Measurements from ENCODE around the gene ADAT1.

DNA sequence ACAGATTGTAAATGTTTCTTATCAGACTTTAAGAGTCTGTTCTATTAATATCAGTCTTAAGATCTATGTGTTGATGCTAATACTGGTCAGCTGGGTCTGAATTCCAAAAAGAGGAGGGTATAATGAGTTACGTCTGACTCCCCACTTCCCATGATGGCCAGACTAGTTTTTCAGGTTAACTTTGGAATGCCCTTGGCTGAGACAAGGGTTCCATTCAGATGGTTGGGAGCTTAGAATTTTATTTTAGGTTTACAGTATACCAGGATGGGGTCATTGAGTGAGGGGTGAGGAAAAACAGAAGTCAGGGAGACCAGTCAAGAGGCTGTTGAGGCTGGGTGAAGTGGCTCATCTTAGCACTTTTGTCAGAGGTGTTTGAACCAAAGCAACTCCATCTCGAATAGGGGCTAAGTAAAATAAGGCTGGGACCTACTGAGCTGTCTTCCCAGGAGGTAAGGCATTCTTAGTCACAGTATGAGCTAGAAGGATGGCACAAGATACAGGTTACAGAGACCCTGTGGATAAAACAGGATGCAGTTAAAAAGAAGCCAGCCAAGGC is 64.2 kb downstream of the ADAT1 start:
- TF ChIP-seq, protein P1, sequence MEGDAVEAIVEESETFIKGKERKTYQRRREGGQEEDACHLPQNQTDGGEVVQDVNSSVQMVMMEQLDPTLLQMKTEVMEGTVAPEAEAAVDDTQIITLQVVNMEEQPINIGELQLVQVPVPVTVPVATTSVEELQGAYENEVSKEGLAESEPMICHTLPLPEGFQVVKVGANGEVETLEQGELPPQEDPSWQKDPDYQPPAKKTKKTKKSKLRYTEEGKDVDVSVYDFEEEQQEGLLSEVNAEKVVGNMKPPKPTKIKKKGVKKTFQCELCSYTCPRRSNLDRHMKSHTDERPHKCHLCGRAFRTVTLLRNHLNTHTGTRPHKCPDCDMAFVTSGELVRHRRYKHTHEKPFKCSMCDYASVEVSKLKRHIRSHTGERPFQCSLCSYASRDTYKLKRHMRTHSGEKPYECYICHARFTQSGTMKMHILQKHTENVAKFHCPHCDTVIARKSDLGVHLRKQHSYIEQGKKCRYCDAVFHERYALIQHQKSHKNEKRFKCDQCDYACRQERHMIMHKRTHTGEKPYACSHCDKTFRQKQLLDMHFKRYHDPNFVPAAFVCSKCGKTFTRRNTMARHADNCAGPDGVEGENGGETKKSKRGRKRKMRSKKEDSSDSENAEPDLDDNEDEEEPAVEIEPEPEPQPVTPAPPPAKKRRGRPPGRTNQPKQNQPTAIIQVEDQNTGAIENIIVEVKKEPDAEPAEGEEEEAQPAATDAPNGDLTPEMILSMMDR (IDR thresholded peaks at IDR 0.05 in 4 of 5, conservative IDR thresholded peaks at IDR 0.05 in 1 of 5): no peak
- TF ChIP-seq POLR2A (IDR thresholded peaks at IDR 0.05): no peak
